Peyer's patch (tissue), 4 donors: ENCODE data around the gene CHST8. TPM values are rescaled to one million over a fixed set of nuclear protein-coding genes. Genes with fewer than 3 reads are reported as not detected.

ENCODE experiments used
- DNase-seq, 3 donors: peaks; one replicate each; pipeline ENCODE4 v3.0.0-alpha.2; 2017 to 2019
- H3K27ac ChIP-seq, 4 donors: fragments of 200-600 bp; sonication (generic); one replicate each; pipeline ENCODE4 v1.5.1; 2016 to 2019
- H3K27me3 ChIP-seq, 2 donors: fragments of 200-600 bp; sonication (generic); one replicate each; pipeline ENCODE4 v1.5.1; 2019
- H3K36me3 ChIP-seq, 3 donors: fragments of 200-600 bp; sonication (generic); one replicate each; pipeline ENCODE4 v1.5.1; 2016 to 2019
- H3K4me1 ChIP-seq, 4 donors: fragments of 200-600 bp; sonication (generic); one replicate each; pipeline ENCODE4 v1.5.1; 2016 to 2019
- H3K4me3 ChIP-seq, 4 donors: fragments of 200-600 bp; sonication (generic); 1 replicate in 3 of 4; 2 replicates in 1 of 4; pipeline ENCODE4 v1.5.1; 2016 to 2019; ENCODE audit warnings: mild to moderate bottlenecking in 1 of 4
- H3K9me3 ChIP-seq, 4 donors: fragments of 200-600 bp; sonication (generic); one replicate each; pipeline ENCODE4 v1.5.1; 2016 to 2019; ENCODE audit warnings: mild to moderate bottlenecking in 1 of 4
- CTCF ChIP-seq, 6 experiments: fragments of 450-650 bp in 4 of 6; fragments of 200-600 bp in 2 of 6; sonication (generic) in 1 of 6; IDR thresholded peaks; one replicate each; pipeline ENCODE4 v1.5.1; 2017 to 2019; ENCODE audit warnings: antibody characterized with exemption in 6 of 6, mild to moderate bottlenecking in 3 of 6, moderate library complexity in 1 of 6
- POLR2A ChIP-seq, 2 donors: fragments of 450-650 bp; IDR thresholded peaks; one replicate each; pipeline ENCODE4 v1.5.1; 2017; ENCODE audit warnings: antibody characterized with exemption in 2 of 2, mild to moderate bottlenecking in 2 of 2, moderate library complexity in 2 of 2
- total RNA-seq, 4 donors: library from RNA; depleted of rRNA; stranded (reverse); fragments of >200 nt; gene quantifications; one replicate each; pipeline ENCODE4 v1.1.0, GENCODE V29; 2016

The CHST8 gene
- total RNA-seq, 4 donors from 2014 or later: 0.54 to 1.8 TPM; not detected in 2

- Histone ChIP-seq H3K9me3 (no peaks in the 10 kb centered on the region), H3K4me1 (no peaks in the 10 kb centered on the region), H3K27ac (no peak overlapping the region), H3K36me3 (no peaks in the 10 kb centered on the region), H3K27me3 (no peaks in the 10 kb centered on the region), H3K4me3 (no peak overlapping the region)
- TF ChIP-seq CTCF (IDR thresholded peaks at IDR 0.05): no peak
- no peak for TF ChIP-seq POLR2A (IDR thresholded peaks at IDR 0.05)
- DNase-seq: no peak
These were observed 28.0 kb downstream of the CHST8 start for GRCh38 chr19:33649627-33650305.

GRCh38 chr19:33653684-33654083 lies 31.9 kb downstream of the CHST8 start:
- Histone ChIP-seq H3K4me3 (no peak overlapping the region), H3K36me3 (no peaks in the 10 kb centered on the region), H3K27me3 (no peaks in the 10 kb centered on the region), H3K9me3 (no peaks in the 10 kb centered on the region), H3K27ac (no peak overlapping the region), H3K4me1 (no peaks in the 10 kb centered on the region)
- no peak for TF ChIP-seq POLR2A (IDR thresholded peaks at IDR 0.05)
- no peak for TF ChIP-seq CTCF (IDR thresholded peaks at IDR 0.05)
- no peak for DNase-seq

- TF ChIP-seq POLR2A (IDR thresholded peaks at IDR 0.05): no peak
- TF ChIP-seq CTCF (IDR thresholded peaks at IDR 0.05): no peak
- H3K4me3 ChIP-seq: no peak overlapping the region
- DNase-seq: no peak
These were observed 33.2 kb downstream of the CHST8 start for GRCh38 chr19:33654840-33655508.

GRCh38 chr19:33659835-33660234 lies 38.1 kb downstream of the CHST8 start:
- no peaks in the 10 kb centered on the region for H3K36me3 ChIP-seq
- no peaks in the 10 kb centered on the region for H3K4me1 ChIP-seq
- H3K4me3 ChIP-seq: no peak overlapping the region
- H3K9me3 ChIP-seq: no peaks in the 10 kb centered on the region
- no peaks in the 10 kb centered on the region for H3K27me3 ChIP-seq
- TF ChIP-seq CTCF (IDR thresholded peaks at IDR 0.05) (no peak), POLR2A (IDR thresholded peaks at IDR 0.05) (no peak)
- H3K27ac ChIP-seq: no peak overlapping the region
- peak in 1 of 3 donors; percentile 13 for DNase-seq

More at GRCh38 chr19:33654840-33655508, 33.2 kb downstream of the CHST8 start:
- Histone ChIP-seq H3K9me3 (no peaks in the 10 kb centered on the region), H3K27ac (no peak overlapping the region), H3K36me3 (no peaks in the 10 kb centered on the region), H3K27me3 (no peaks in the 10 kb centered on the region), H3K4me1 (no peaks in the 10 kb centered on the region)

DNA sequence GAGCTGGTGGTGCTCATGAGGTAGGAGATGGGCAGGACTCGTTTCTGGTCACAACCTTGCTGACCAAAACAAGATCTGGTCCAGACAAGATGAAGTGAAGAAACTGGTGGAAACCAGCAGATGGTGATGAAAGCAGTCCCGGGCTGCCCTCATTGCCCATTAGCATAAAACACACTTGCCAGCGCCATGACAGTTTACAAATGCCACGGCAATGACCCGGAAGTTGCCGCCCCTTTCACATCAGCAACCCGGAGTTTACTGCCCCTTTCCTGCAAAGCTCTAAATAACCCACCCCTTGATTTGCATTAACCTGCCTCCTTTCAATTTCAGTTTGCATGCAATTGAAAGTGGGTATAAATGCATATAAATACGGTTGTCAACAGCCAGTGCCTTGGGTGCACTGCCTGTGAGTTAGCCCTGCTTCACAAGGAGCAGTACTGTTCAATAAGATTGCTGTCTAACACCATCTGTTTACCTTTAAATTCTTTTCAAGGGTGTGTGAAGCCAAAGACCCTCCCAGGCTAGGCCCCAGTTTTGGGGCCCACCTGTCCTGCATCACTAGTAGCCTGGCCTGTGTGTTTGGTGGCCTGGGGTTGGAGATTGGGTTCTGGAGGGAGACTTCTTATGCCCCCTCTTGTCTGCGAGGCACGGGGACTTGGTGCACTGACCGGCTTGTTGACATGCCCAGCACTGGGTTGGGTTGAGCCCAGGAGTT lies 38.8 kb downstream of the CHST8 start:
- TF ChIP-seq CTCF (IDR thresholded peaks at IDR 0.05): no peak
- TF ChIP-seq POLR2A (IDR thresholded peaks at IDR 0.05): no peak
- Histone ChIP-seq H3K27ac (no peak overlapping the region), H3K27me3 (no peaks in the 10 kb centered on the region), H3K36me3 (no peaks in the 10 kb centered on the region), H3K4me1 (no peaks in the 10 kb centered on the region), H3K4me3 (no peak overlapping the region), H3K9me3 (no peaks in the 10 kb centered on the region)
- DNase-seq: peak in 1 of 3 donors; percentile 18
